Measurements from ENCODE around the gene USF1. TPM values are rescaled to one million over a fixed set of nuclear protein-coding genes. Genes with fewer than 3 reads are reported as not detected.

USF1 gene
- total RNA-seq, 2 experiments from 2014 or later, result 60.9 to 83.1 TPM

DNA sequence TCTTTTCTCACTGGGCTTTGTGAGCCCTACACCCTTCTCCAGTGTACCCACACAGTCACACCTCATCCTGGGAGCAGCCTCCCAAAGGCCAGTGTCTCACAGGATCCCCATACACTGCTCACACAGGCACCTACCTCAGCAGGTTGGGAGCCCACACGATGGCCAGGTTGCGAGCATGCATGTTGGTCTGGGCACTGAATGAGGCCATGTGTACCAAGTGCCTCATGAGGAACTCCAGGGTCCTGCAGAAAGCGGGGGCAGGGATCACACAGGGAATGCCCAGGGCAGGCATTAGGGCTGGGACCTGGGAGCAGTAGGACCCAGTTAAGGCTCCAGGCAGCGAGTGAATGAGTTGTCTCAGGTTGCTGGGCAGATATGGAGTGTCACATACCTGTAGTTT lies 8.5 kb upstream of the USF1 start:
- POLR2A ChIA-PET, result interaction anchor here (1.4 kb wide), 1 partner anchor 16 kb away, joined by 4 read pairs; the partner anchor contains the start of gene ARHGAP30
- Histone ChIP-seq H3K27ac (ENCODE audit: low read depth, low read length, poor library complexity, severe bottlenecking) (no peak overlapping the region), H3K4me1 (ENCODE audit: insufficient read depth, low read length, poor library complexity, severe bottlenecking) (no peaks in the 10 kb centered on the region), H3K4me2 (ENCODE audit: low read length) (no peak overlapping the region), H3K79me2 (ENCODE audit: insufficient read depth, low read depth, low read length) (peaks cover 4% of the 10 kb centered on the region; the same call in 1 of the 2 replicates), H2AFZ (ENCODE audit: low read length) (no peak overlapping the region), H3K9me2 (ENCODE audit: insufficient read depth, low read length) (no peaks in the 10 kb centered on the region), H3K9me3 (ENCODE audit: low read length) (no peaks in the 10 kb centered on the region), H3K36me3 (ENCODE audit: insufficient read depth, low read length) (peaks cover 94% of the 10 kb centered on the region), H3K4me3 (ENCODE audit: low read depth, low read length, poor library complexity, severe bottlenecking) (no peak overlapping the region), H4K20me1 (ENCODE audit: insufficient read depth, low read length) (no peaks in the 10 kb centered on the region)
- BruUV-seq (replicated peaks), result no TSS peak
- no peak for DNase-seq (ENCODE audit: low spot score)
- intact Hi-C loops (cut with micrococcal nuclease; ENCODE audit: unreplicated experiment), result no loop called here
- no peak for TF ChIP-seq EZH2phosphoT487 (IDR thresholded peaks at IDR 0.05; ENCODE audit: borderline replicate concordance, low read depth, low read length)
- TF ChIP-seq, protein P1, sequence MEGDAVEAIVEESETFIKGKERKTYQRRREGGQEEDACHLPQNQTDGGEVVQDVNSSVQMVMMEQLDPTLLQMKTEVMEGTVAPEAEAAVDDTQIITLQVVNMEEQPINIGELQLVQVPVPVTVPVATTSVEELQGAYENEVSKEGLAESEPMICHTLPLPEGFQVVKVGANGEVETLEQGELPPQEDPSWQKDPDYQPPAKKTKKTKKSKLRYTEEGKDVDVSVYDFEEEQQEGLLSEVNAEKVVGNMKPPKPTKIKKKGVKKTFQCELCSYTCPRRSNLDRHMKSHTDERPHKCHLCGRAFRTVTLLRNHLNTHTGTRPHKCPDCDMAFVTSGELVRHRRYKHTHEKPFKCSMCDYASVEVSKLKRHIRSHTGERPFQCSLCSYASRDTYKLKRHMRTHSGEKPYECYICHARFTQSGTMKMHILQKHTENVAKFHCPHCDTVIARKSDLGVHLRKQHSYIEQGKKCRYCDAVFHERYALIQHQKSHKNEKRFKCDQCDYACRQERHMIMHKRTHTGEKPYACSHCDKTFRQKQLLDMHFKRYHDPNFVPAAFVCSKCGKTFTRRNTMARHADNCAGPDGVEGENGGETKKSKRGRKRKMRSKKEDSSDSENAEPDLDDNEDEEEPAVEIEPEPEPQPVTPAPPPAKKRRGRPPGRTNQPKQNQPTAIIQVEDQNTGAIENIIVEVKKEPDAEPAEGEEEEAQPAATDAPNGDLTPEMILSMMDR (conservative IDR thresholded peaks at IDR 0.05; ENCODE audit: low read length), result no peak
- CTCF ChIA-PET (ENCODE audit: unreplicated experiment), result interaction anchor here (1.0 to 1.3 kb wide), 2 partner anchors 9 to 16 kb away, joined by 3 to 4 read pairs; partner anchors contain the start of genes ARHGAP30 and USF1

DNA sequence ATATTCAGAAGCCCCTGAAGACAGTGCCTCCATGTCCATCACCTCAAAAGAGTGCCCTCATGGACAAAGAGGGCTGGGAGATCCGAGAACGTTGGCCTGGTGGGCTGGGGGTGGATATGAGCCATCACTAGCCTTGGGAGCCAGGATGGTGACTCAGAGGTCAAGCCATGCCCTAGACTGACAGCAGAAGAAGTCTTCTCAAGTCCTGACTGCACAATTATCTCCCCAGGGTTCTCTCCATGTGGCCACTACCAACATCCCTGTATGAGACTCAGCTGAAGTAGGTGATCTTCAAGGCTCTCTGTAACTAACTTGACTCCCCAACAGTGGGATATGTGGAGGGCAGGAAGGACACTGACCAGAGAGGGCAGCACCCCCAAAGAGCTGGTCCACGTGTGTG lies 7.1 kb upstream of the USF1 start:
- no peak overlapping the region for H2AFZ ChIP-seq (ENCODE audit: low read length)
- CTCF ChIA-PET (ENCODE audit: unreplicated experiment), result no interaction called here
- TF ChIP-seq, protein P1 (conservative IDR thresholded peaks at IDR 0.05; ENCODE audit: low read length), result no peak
- TF ChIP-seq EZH2phosphoT487 (IDR thresholded peaks at IDR 0.05; ENCODE audit: borderline replicate concordance, low read depth, low read length), result no peak
- H3K4me3 ChIP-seq (ENCODE audit: low read depth, low read length, poor library complexity, severe bottlenecking), result no peak overlapping the region
- H3K4me1 ChIP-seq (ENCODE audit: insufficient read depth, low read length, poor library complexity, severe bottlenecking), result peaks cover 3% of the 10 kb centered on the region
- H3K4me2 ChIP-seq (ENCODE audit: low read length), result no peak overlapping the region
- H3K9me2 ChIP-seq (ENCODE audit: insufficient read depth, low read length), result no peaks in the 10 kb centered on the region
- POLR2A ChIA-PET, result no interaction called here
- no peaks in the 10 kb centered on the region for H3K9me3 ChIP-seq (ENCODE audit: low read length)
- no peaks in the 10 kb centered on the region for H4K20me1 ChIP-seq (ENCODE audit: insufficient read depth, low read length)
- peaks cover 96% of the 10 kb centered on the region for H3K36me3 ChIP-seq (ENCODE audit: insufficient read depth, low read length)
- peaks cover 4% of the 10 kb centered on the region; the same call in 1 of the 2 replicates for H3K79me2 ChIP-seq (ENCODE audit: insufficient read depth, low read depth, low read length)
- H3K27ac ChIP-seq (ENCODE audit: low read depth, low read length, poor library complexity, severe bottlenecking), result no peak overlapping the region
- no TSS peak for BruUV-seq (replicated peaks)
- intact Hi-C loops (cut with micrococcal nuclease; ENCODE audit: unreplicated experiment), result no loop called here
- DNase-seq (ENCODE audit: low spot score), result no peak

DNA sequence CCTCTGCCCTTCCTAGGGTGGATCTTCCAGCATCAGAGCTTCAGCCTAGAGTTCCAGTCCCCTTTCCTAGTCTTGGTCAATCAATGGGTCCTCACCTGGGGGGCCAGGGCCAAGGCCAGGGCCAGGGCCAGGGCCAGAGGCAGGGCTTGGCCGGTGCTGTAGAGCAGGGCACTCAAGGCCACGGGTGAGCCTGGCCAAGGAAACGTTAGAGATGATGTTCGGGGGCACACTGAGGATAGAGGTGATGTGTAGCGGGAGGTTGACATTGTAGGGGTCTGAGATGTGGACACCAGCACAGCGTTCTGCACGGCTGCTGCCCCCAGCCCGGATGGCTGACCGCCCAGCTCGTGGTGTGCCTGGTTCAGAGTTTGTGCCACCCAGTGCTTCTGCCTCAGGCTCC lies 5.4 kb upstream of the USF1 start:
- no peak for TF ChIP-seq EZH2phosphoT487 (IDR thresholded peaks at IDR 0.05; ENCODE audit: borderline replicate concordance, low read depth, low read length)
- TF ChIP-seq, protein P1 (conservative IDR thresholded peaks at IDR 0.05; ENCODE audit: low read length), result no peak
- no peaks in the 10 kb centered on the region for H4K20me1 ChIP-seq (ENCODE audit: insufficient read depth, low read length)
- no peak overlapping the region for H3K27ac ChIP-seq (ENCODE audit: low read depth, low read length, poor library complexity, severe bottlenecking)
- peaks cover 89% of the 10 kb centered on the region for H3K36me3 ChIP-seq (ENCODE audit: insufficient read depth, low read length)
- no peak overlapping the region for H3K4me3 ChIP-seq (ENCODE audit: low read depth, low read length, poor library complexity, severe bottlenecking)
- H3K4me2 ChIP-seq (ENCODE audit: low read length), result no peak overlapping the region
- POLR2A ChIA-PET, result interaction anchor here (0.5 to 0.7 kb wide), 2 partner anchors 9 to 49 kb away, joined by 3 to 7 read pairs; no protein-coding TSS in a partner anchor
- peaks cover 4% of the 10 kb centered on the region; the same call in 1 of the 2 replicates for H3K79me2 ChIP-seq (ENCODE audit: insufficient read depth, low read depth, low read length)
- BruUV-seq (replicated peaks), result no TSS peak
- no peak overlapping the region for H2AFZ ChIP-seq (ENCODE audit: low read length)
- no peaks in the 10 kb centered on the region for H3K9me2 ChIP-seq (ENCODE audit: insufficient read depth, low read length)
- no peaks in the 10 kb centered on the region for H3K9me3 ChIP-seq (ENCODE audit: low read length)
- CTCF ChIA-PET (ENCODE audit: unreplicated experiment), result interaction anchor here (0.7 kb wide), 1 partner anchor 117 kb away, joined by 3 read pairs; no protein-coding TSS in a partner anchor
- intact Hi-C loops (cut with micrococcal nuclease; ENCODE audit: unreplicated experiment), result no loop called here
- H3K4me1 ChIP-seq (ENCODE audit: insufficient read depth, low read length, poor library complexity, severe bottlenecking), result peaks cover 20% of the 10 kb centered on the region
- no peak for DNase-seq (ENCODE audit: low spot score)
